ENCODE results near the gene MYOCD.

The MYOCD gene

DNA sequence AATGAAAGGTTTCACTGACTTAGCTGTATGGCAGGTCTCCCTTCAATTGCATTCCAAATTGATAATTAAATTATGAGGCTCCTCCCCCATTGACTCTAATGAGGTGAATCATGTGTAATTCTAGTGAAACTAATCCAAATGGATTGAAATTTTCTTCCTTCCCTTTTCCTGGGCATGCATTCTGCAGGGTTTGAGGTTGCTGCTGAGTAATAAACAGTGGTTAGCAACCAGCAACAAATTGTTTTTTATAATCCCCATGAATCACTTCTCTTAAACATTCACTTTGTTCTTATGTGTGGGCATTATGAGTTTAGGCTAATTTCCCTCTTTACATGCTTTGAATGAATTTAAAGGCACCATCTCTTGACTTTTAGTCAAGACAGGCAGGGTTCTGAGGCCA is 43.4 kb downstream of the MYOCD start:
- DNase-seq (ENCODE audit: low read depth in 1 of 2, low spot score in 1 of 2) = no peak

GRCh38 chr17:12712415-12712814 is 46.7 kb downstream of the MYOCD start:
- DNase-seq (ENCODE audit: low read depth in 1 of 2, low spot score in 1 of 2) = no peak

GRCh38 chr17:12712941-12713340 is 47.3 kb downstream of the MYOCD start:
- no peak for DNase-seq (ENCODE audit: low read depth in 1 of 2, low spot score in 1 of 2)

GRCh38 chr17:12719948-12720347 is 54.3 kb downstream of the MYOCD start:
- no peak for DNase-seq (ENCODE audit: low read depth in 1 of 2, low spot score in 1 of 2)

- DNase-seq (ENCODE audit: low read depth in 1 of 2, low spot score in 1 of 2) = no peak
Measured at GRCh38 chr17:12721581-12721980, 55.9 kb downstream of the MYOCD start.

GRCh38 chr17:12722282-12722681 is 56.6 kb downstream of the MYOCD start:
- DNase-seq (ENCODE audit: low read depth in 1 of 2, low spot score in 1 of 2) = no peak

- no peak for DNase-seq (ENCODE audit: low read depth in 1 of 2, low spot score in 1 of 2)
Measured at GRCh38 chr17:12726131-12726530, 60.4 kb downstream of the MYOCD start.

- no peak for DNase-seq (ENCODE audit: low read depth in 1 of 2, low spot score in 1 of 2)
Measured at GRCh38 chr17:12727076-12727760, 61.5 kb downstream of the MYOCD start.

DNA sequence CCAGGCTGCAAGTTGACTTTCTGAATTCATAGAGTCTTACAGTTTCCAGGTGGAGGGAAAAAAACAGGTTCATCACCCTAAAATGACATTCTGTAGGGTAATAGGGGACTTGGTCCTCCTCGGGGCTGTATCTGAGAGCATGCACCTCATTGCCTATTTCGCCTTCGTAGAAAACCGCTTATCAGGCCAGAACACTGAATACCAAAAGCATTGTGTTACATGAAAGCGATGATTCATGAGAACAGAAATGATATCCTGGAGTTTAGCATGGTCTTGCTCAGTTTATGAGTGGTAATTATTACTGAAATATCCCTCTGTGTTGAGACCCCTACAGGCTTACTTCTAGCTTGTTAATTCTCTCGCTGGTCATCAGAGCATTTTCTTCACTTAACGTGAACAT is 62.2 kb downstream of the MYOCD start:
- no peak for DNase-seq (ENCODE audit: low read depth in 1 of 2, low spot score in 1 of 2)

GRCh38 chr17:12729086-12729485 is 63.4 kb downstream of the MYOCD start:
- no peak for DNase-seq (ENCODE audit: low read depth in 1 of 2, low spot score in 1 of 2)

- no peak for DNase-seq (ENCODE audit: low read depth in 1 of 2, low spot score in 1 of 2)
Measured at GRCh38 chr17:12730421-12730820, 64.7 kb downstream of the MYOCD start.

DNA sequence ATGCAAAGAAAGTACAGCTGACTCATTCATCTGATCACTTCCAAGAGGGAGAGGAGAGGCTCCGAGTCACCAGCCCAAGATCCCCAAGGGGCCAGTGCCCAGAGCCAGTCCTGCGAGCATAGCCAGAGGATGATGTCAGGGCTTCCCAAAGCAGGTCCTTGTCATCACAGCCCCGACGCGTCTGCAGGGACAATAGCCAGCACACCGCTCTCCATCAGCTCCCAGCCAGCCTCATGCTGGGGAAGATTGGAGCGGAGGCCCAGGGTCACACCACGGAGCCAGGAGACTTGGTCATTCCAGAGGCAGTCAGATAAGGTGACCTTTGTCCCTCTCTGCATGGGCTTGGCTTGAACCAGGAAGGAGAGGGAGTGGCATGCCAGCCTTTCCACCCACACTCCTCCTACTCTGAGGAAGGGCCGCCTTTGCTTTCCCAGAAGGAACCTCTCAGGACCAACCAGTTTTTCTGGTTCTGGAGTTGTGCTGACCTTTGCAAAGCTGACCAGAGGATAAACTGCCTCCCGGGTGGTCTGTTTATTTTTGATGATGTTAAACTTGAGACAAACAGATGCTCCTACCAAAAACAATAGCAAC is 65.3 kb downstream of the MYOCD start:
- no peak for DNase-seq (ENCODE audit: low read depth in 1 of 2, low spot score in 1 of 2)

- no peak for DNase-seq (ENCODE audit: low read depth in 1 of 2, low spot score in 1 of 2)
Measured at GRCh38 chr17:12731839-12732238, 66.1 kb downstream of the MYOCD start.

- DNase-seq (ENCODE audit: low read depth in 1 of 2, low spot score in 1 of 2) = no peak
Measured at GRCh38 chr17:12732366-12732765, 66.7 kb downstream of the MYOCD start.

DNA sequence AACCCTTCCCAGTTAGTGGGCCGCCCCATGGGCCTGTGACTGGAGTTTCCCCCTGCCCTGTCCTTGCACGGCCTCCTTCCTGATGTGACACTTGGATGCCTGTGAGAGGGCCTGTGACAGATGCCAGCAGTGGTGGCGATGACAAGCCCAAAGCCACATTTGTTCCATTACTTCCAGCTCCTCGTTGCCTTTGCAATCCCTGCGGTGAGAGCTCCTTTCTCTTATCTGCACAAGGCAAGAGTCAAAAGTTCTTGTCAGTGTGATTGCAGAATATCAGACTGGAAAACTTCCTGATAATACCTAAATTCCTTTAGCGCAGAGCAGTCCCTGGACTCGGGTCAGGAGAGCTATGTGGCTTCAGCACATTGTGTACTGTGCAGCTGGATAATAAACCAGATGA is 69.2 kb downstream of the MYOCD start:
- no peak for DNase-seq (ENCODE audit: low read depth in 1 of 2, low spot score in 1 of 2)

GRCh38 chr17:12735517-12735916 is 69.8 kb downstream of the MYOCD start:
- DNase-seq (ENCODE audit: low read depth in 1 of 2, low spot score in 1 of 2) = no peak

GRCh38 chr17:12736526-12736925 is 70.8 kb downstream of the MYOCD start:
- no peak for DNase-seq (ENCODE audit: low read depth in 1 of 2, low spot score in 1 of 2)

GRCh38 chr17:12737740-12738469 is 72.2 kb downstream of the MYOCD start:
- no peak for DNase-seq (ENCODE audit: low read depth in 1 of 2, low spot score in 1 of 2)

- no peak for DNase-seq (ENCODE audit: low read depth in 1 of 2, low spot score in 1 of 2)
Measured at GRCh38 chr17:12738624-12739023, 72.9 kb downstream of the MYOCD start.

GRCh38 chr17:12739500-12739899 is 73.8 kb downstream of the MYOCD start:
- no peak for DNase-seq (ENCODE audit: low read depth in 1 of 2, low spot score in 1 of 2)

DNA sequence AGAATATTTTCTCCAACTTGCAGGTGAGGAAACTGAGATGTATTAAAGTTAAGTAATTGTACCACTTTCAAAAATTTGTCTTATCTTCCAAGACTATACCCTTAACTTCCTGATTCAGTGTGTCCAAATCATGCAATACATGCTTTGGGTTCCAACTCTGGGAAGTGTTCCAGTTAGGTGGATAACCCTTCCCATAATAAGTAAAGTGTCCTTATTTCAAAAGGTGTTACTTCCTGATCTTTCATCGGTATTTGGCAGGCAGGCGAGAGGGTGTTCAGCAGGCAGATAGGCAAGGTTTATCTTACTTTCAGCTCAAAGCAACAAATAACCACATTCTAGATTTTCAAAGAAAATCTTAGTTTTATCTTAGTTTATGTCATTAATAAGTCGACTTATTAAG is 77.4 kb downstream of the MYOCD start:
- DNase-seq (ENCODE audit: low read depth in 1 of 2, low spot score in 1 of 2) = no peak

GRCh38 chr17:12744298-12744697 is 78.6 kb downstream of the MYOCD start:
- no peak for DNase-seq (ENCODE audit: low read depth in 1 of 2, low spot score in 1 of 2)

DNA sequence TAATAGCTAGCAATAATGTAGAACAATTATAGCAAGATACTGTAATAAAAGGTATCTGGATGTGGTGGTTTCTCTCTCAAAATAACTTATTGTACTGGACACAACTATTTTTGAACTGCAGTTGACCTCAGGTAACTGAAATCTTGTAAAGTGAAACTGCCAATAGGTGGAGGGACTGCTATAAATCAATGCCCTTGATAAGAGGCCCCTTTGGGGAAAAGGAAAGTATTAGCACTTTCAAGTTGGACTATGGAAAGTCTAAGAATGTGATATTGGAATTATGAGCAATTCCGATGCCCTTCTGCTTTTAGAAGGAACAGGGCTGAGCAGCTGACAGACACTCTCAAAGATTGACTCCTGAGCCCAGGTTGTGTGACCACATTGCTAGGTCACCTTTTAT is 79.1 kb downstream of the MYOCD start:
- no peak for DNase-seq (ENCODE audit: low read depth in 1 of 2, low spot score in 1 of 2)
